GM23338 (cell line): ENCODE measurements around the gene FGFR3.

Experiments
- EZH2 ChIP-seq: fragments of 200-600 bp; sonication (generic); IDR thresholded peaks from one replicate; pipeline ENCODE4 v1.8.0; 2017; ENCODE audit warnings: antibody characterized with exemption, mild to moderate bottlenecking, low read depth; ENCODE audit not compliant: unreplicated experiment
- EZH2phosphoT487 ChIP-seq: fragments of 200-600 bp; sonication (generic); IDR thresholded peaks from one replicate; pipeline ENCODE4 v1.8.1; 2018; ENCODE audit warnings: antibody characterized with exemption; ENCODE audit not compliant: unreplicated experiment
- JUNB ChIP-seq: IDR thresholded peaks from one replicate; pipeline ENCODE4 v1.6.1; 2016; ENCODE audit warnings: antibody characterized with exemption; ENCODE audit not compliant: unreplicated experiment
- POLR2AphosphoS5 ChIP-seq: IDR thresholded peaks from 2 replicates; pipeline ENCODE4 v1.6.1; 2016; ENCODE audit warnings: antibody characterized with exemption, low read depth
- TF ChIP-seq, protein P1 (sequence below), 2 experiments: fragments of 200-600 bp in 1 of 2; sonication (generic) in 1 of 2; conservative IDR thresholded peaks; 2 replicates each; pipeline versions ENCODE4 v1.5.1 to v1.6.1; 2016 to 2017; ENCODE audit warnings: antibody characterized with exemption in 2 of 2, low read depth in 2 of 2, mild to moderate bottlenecking in 2 of 2, moderate library complexity in 1 of 2

DNA sequence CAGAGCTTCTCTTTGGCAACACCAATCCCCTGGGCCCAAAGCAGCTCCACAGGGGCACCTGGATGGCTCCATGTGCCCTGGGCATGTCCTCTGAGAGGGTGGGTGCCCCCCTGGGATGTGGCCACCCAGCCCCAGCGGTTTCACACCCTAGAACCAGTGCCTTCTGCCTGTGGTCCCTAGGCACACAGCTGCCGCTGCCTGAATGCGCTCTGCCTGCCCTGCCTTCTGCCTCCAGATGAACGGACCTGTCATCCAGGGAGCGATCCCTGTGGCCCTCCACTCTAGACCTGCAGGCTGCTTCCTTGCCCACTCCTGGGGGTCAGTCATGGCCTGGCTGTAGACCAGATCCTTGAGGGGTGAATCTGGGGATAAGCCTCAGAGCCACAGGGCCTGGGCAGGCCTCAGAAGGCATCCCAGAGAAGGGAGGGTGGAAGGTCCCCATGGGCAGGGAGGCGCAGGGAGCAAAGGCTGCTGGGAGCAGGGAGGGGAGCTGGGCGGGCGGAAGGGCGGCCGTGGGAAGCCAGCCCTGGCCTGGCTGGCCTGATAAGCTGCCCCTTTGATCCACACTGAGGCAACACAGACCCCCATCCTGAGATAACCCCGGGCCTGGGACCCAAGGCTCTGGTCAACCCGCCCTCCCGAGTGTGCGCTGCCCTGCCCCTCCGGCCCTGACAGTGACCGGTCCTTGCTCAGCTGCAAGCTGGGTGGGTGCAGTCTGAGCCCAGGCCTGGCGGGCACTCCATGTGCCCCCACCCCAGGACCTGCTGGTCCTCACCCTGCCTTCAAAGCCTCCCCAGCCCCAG is 8.1 kb upstream of the FGFR3 start:
- TF ChIP-seq EZH2phosphoT487 (no peak), POLR2AphosphoS5 (no peak), JUNB (no peak), EZH2 (no peak)
- TF ChIP-seq, protein P1, sequence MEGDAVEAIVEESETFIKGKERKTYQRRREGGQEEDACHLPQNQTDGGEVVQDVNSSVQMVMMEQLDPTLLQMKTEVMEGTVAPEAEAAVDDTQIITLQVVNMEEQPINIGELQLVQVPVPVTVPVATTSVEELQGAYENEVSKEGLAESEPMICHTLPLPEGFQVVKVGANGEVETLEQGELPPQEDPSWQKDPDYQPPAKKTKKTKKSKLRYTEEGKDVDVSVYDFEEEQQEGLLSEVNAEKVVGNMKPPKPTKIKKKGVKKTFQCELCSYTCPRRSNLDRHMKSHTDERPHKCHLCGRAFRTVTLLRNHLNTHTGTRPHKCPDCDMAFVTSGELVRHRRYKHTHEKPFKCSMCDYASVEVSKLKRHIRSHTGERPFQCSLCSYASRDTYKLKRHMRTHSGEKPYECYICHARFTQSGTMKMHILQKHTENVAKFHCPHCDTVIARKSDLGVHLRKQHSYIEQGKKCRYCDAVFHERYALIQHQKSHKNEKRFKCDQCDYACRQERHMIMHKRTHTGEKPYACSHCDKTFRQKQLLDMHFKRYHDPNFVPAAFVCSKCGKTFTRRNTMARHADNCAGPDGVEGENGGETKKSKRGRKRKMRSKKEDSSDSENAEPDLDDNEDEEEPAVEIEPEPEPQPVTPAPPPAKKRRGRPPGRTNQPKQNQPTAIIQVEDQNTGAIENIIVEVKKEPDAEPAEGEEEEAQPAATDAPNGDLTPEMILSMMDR (conservative IDR thresholded peaks at IDR 0.05; ENCODE audit: low read depth in 2 of 2): no peak
